RWPE1 (cell line): ENCODE data around the gene BEAN1.

Source experiments
- CTCF ChIA-PET: fragments of 350-600 bp; sonication (Branson Sonifier 250); formaldehyde crosslinking; extraction: SDS; loops from one replicate; lab custom pipeline; 2021; lab: Yijun Ruan, JAX
- POLR2A ChIA-PET: fragments of 400-600 bp; formaldehyde crosslinking; extraction: SDS; loops from one replicate; lab custom pipeline; 2020; ENCODE audit warnings: antibody characterized with exemption; ENCODE audit not compliant: low non-redundant PET; lab: Yijun Ruan, JAX
- DNase-seq: peaks from one replicate; pipeline ENCODE4 v3.0.0; 2012; ENCODE audit warnings: low spot score
- H3K27ac ChIP-seq: fragments of 450-650 bp; 2 replicates; pipeline ENCODE4 v1.5.1; 2017
- CTCF ChIP-seq: fragments of 450-650 bp; conservative IDR thresholded peaks from 2 replicates; pipeline ENCODE4 v1.5.1; 2017; ENCODE audit warnings: low read depth, mild to moderate bottlenecking

Gene BEAN1

GRCh38 chr16:66486199-66486772 lies 59.2 kb downstream of the BEAN1 start:
- ChIA-PET CTCF (no interaction called here), POLR2A (no interaction called here)
- no peak for DNase-seq
- peak overlapping the region; percentile 73 for H3K27ac ChIP-seq
- TF ChIP-seq CTCF: no peak

GRCh38 chr16:66486773-66487579 lies 59.9 kb downstream of the BEAN1 start:
- peak overlapping the region; percentile 73 for H3K27ac ChIP-seq
- DNase-seq: no peak
- ChIA-PET POLR2A (no interaction called here), CTCF (no interaction called here)
- TF ChIP-seq CTCF: no peak

GRCh38 chr16:66487580-66488275 lies 60.6 kb downstream of the BEAN1 start:
- no peak for TF ChIP-seq CTCF
- no peak for DNase-seq
- peak overlapping the region; percentile 73 for H3K27ac ChIP-seq
- CTCF ChIA-PET: interaction anchor here (0.6 kb wide), 1 partner anchor 84 kb away, joined by 3 read pairs; no protein-coding TSS in a partner anchor
- POLR2A ChIA-PET: no interaction called here

- TF ChIP-seq CTCF: no peak
- H3K27ac ChIP-seq: no peak overlapping the region; the same call in 1 of the 2 replicates
- ChIA-PET CTCF (interaction anchor here (0.6 kb wide), 2 partner anchors 85 to 237 kb away, joined by 3 read pairs; no protein-coding TSS in a partner anchor), POLR2A (no interaction called here)
- no peak for DNase-seq
Observed at GRCh38 chr16:66488505-66488904, 61.4 kb downstream of the BEAN1 start.

GRCh38 chr16:66489385-66489784 lies 62.3 kb downstream of the BEAN1 start:
- H3K27ac ChIP-seq: no peak overlapping the region
- ChIA-PET CTCF (interaction anchor here (0.7 kb wide), 2 partner anchors 72 to 431 kb away, joined by 3 to 9 read pairs; no protein-coding TSS in a partner anchor), POLR2A (no interaction called here)
- no peak for TF ChIP-seq CTCF
- no peak for DNase-seq

- CTCF ChIA-PET: no interaction called here
Observed at GRCh38 chr16:66489818-66490217, 62.7 kb downstream of the BEAN1 start.

More at GRCh38 chr16:66489818-66490217, 62.7 kb downstream of the BEAN1 start:
- POLR2A ChIA-PET: no interaction called here
- H3K27ac ChIP-seq: no peak overlapping the region
- no peak for DNase-seq
- TF ChIP-seq CTCF: no peak
